ENCODE measurements around the gene PCDHA13.
A peak's percentile ranks its signal among the peaks of the same experiment; 100 is the strongest.
"Not testable (repeated sequence)": the region's sequence is repeated elsewhere in the genome, so short reads cannot be mapped to it uniquely, and the experiment has no call there.

The PCDHA13 gene, protein sequence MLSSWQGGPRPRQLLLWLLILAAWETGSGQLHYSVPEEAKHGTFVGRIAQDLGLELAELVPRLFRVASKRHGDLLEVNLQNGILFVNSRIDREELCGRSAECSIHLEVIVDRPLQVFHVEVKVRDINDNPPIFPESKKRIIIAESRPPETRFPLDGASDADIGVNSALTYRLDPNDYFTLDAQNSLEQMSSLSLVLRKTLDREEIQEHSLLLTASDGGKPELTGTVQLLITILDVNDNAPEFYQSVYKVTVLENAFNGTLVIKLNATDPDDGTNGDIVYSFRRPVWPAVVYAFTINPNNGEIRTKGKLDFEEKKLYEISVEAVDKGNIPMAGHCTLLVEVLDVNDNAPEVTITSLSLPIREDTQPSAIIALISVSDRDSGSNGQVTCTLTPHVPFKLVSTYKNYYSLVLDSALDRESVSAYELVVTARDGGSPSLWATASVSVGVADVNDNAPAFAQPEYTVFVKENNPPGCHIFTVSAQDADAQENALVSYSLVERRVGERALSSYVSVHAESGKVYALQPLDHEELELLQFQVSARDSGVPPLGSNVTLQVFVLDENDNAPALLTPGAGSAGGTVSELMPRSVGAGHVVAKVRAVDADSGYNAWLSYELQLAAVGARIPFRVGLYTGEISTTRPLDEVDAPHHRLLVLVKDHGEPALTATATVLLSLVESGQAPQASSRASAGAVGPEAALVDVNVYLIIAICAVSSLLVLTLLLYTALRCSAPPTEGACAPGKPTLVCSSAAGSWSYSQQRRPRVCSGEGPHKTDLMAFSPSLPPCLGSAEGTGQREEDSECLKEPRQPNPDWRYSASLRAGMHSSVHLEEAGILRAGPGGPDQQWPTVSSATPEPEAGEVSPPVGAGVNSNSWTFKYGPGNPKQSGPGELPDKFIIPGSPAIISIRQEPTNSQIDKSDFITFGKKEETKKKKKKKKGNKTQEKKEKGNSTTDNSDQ

DNA sequence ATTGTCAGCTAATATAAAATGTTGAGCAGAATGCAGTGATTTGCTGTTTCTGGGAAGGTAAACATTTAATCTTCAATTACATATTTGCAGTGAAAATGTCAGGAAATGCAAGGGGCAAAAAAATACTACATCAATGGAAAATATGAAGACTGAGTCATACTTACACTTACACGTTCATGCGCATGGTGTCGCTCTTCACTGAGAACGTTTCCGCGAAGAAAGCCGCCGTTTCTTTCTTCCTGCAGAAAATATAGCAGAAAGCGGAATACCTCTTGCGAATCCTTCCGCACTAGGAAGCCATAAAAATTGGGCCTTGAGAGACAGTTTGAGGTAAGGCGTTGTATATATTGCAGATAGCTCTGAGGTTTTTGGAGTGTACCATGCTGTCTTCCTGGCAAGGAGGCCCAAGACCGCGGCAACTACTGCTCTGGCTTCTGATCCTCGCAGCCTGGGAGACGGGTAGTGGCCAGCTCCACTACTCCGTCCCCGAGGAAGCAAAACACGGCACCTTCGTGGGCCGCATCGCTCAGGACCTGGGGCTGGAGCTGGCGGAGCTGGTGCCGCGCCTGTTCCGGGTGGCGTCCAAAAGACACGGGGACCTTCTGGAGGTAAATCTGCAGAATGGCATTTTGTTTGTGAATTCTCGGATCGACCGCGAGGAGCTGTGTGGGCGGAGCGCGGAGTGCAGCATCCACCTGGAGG, at the start of gene PCDHA13:
PCDHA13 (plus strand) TSS at position 236 of the 702 bp plus-strand sequence; CDS start at position 381, 145 bp downstream.
- no peak for DNase-seq (ENCODE audit: low read depth)

DNA sequence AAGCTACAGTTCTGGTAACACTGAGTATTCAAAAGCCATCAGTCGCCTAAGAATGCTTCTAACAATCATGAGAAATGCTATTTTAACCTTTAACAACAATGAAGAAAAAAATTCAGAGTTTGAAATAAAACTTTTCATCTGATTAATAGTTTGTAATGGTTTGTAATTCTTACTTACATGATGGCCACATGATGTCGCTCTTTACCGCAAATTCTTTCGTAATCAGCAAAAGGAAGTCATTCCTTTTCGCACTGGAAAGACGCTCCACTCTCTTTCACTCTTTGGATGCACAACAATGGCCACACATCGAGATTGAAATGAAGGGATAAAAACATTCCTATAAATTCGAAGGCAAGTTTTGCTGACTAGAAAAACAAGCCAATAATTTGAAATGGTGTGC, 47.9 kb upstream of the PCDHA13 start, which contains the start of gene PCDHA7:
PCDHA7 (plus strand) TSS at position 277 of the 400 bp plus-strand sequence; CDS start at position 392, 115 bp downstream.
- DNase-seq (ENCODE audit: low read depth): peak; percentile 61

- not testable (repeated sequence) for DNase-seq (ENCODE audit: low read depth)
These were observed 47.4 kb upstream of the PCDHA13 start for GRCh38 chr5:140834439-140835008.

- DNase-seq (ENCODE audit: low read depth): no peak
These were observed 46.1 kb upstream of the PCDHA13 start for GRCh38 chr5:140835622-140836510.

- DNase-seq (ENCODE audit: low read depth): no peak
These were observed 40.7 kb upstream of the PCDHA13 start, which contains the start of gene PCDHA8 for GRCh38 chr5:140840978-140841962. Gene PCDHA8 (plus strand): TSS chr5:140841187. CDS start chr5:140841322, 135 bp downstream.

GRCh38 chr5:140842798-140843733, 38.9 kb upstream of the PCDHA13 start:
- no peak for DNase-seq (ENCODE audit: low read depth)

- peak; percentile 4 for DNase-seq (ENCODE audit: low read depth)
These were observed 33.5 kb upstream of the PCDHA13 start, which contains the start of gene PCDHA9 for GRCh38 chr5:140848139-140849102. Gene PCDHA9 (plus strand): TSS chr5:140848382. CDS start chr5:140848496, 114 bp downstream.

GRCh38 chr5:140849831-140850634, 31.9 kb upstream of the PCDHA13 start:
- DNase-seq (ENCODE audit: low read depth): not testable (repeated sequence)

- DNase-seq (ENCODE audit: low read depth): no peak
These were observed 25.9 kb upstream of the PCDHA13 start, which contains the start of gene PCDHA10 for GRCh38 chr5:140855772-140856674. Gene PCDHA10 (plus strand): TSS chr5:140855897. CDS start chr5:140856049, 152 bp downstream.

DNA sequence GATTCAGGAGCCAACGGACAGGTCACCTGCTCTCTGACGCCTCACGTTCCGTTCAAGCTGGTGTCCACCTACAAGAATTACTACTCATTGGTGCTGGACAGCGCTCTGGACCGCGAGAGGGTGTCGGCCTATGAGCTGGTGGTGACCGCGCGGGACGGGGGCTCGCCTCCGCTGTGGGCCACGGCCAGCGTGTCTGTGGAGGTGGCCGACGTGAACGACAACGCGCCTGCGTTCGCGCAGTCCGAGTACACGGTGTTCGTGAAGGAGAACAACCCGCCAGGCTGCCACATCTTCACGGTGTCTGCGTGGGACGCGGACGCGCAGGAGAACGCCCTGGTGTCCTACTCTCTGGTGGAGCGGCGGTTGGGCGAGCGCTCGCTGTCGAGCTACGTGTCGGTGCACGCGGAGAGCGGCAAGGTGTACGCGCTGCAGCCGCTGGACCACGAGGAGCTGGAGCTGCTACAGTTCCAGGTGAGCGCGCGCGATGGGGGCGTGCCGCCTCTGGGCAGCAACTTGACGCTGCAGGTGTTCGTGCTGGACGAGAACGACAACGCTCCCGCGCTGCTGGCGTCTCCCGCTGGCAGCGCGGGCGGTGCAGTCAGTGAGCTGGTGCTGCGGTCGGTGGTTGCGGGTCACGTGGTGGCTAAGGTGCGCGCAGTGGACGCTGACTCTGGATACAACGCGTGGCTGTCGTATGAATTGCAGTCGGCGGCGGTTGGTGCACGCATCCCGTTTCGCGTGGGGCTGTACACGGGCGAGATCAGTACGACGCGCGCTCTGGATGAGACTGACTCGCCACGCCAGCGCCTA, 24.5 kb upstream of the PCDHA13 start:
- DNase-seq (ENCODE audit: low read depth): no peak

DNA sequence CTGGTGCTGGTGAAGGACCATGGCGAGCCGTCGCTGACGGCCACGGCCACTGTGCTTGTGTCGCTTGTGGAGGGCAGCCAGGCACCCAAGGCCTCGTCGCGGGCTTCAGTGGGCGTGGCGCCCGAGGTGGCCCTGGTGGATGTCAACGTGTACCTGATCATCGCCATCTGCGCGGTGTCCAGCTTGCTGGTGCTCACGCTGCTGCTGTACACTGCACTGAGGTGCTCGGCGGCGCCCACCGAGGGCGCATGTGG, 24.0 kb upstream of the PCDHA13 start:
- no peak for DNase-seq (ENCODE audit: low read depth)

DNA sequence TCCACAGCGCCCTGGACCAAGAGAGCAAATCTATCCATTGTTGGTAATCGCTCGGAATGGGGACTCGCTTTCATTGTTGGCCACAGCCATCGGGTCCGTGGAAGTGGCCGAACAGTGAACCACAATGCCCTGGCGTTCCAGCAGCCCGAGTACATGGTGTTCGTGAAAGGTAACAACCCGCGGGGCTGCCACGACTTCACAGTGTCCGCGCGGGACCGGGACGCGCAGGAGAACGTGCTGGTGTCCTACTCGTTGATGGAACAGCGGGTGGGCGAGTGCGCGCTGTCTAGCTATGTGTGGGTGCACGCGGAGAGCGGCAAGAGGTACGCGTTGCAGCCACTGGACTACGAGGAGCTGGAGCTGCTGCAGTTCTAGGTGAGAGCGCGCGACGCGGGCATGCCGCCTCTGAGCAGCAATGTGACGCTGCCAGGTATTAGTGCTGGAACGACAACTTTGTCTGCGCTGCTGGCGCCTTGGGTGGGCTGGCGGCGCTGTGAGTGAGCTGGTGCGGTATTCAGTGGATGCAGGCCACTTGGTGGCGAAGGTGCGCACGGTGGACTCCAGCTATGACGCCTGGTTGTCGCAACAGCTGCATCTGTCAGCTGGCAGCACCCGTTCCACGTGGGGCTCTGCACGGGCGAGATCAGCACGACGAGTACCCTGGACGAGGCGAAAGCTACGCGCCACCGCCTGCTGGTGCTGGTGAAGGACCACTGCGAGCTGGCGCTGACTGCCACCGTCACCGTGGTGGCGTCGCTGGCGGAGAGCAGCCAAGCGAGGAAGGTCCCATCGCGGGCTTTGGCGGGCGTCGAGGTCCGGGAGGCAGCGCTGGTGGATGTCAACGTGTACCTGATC, 19.3 kb upstream of the PCDHA13 start:
- no peak for DNase-seq (ENCODE audit: low read depth)
